Kasumi-1 (cell line): ENCODE results near the gene H2AZ1.
A peak's percentile ranks its signal among the peaks of the same experiment; 100 is the strongest.

ENCODE experiments used
- DNase-seq, 2 experiments: peaks; one replicate each; lab custom pipeline; 2025; lab: John Stamatoyannopoulos, UW

Gene H2AZ1

DNA sequence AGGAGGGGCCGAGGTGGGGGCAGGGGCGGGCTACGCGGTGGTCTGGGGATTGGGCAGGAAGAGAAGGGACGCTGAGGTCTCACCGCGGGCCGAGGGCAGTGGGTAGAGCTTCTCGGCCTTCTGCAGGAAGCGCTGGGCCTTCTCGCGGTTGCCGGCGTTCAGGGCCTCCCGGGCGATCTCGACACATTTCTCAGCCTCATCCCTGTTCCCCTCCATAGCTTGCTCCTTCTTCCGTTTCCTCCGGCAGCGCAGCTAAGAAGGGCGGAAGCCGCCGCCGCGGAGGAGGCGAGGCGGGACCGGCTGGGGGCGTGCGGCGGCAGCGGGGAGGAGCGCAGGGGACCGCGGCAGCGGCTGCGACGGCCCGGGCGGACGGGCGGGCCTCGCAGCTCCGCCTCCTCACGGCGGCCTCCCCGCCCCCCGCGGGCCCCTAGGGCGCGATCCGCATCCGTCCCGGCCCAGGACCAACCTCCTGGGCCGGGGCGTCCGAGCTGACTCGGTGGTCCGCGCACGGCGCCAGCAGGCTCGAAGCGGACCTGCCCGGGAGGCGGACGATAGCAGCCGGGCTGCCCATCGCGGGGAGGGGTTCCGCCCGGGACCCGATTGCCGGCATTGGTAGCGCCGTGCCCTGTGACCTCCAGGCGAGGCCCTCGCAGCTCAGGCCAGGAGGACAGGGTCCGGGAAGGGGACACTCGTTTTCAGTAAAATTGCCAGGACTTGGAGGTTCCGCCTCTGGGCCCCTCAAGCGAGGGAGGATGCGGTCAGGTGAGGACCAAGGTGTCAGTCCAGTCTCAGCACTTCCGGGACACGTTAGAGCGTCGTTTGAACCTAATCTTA, 3.5 kb downstream of the H2AZ1 start, which contains the start of gene DNAJB14:
TSS of gene DNAJB14 (minus strand) at position 263 of the 834 bp plus-strand sequence. CDS start at position 216, 47 bp downstream.
- DNase-seq: peak; percentile 78 to 80

DNA sequence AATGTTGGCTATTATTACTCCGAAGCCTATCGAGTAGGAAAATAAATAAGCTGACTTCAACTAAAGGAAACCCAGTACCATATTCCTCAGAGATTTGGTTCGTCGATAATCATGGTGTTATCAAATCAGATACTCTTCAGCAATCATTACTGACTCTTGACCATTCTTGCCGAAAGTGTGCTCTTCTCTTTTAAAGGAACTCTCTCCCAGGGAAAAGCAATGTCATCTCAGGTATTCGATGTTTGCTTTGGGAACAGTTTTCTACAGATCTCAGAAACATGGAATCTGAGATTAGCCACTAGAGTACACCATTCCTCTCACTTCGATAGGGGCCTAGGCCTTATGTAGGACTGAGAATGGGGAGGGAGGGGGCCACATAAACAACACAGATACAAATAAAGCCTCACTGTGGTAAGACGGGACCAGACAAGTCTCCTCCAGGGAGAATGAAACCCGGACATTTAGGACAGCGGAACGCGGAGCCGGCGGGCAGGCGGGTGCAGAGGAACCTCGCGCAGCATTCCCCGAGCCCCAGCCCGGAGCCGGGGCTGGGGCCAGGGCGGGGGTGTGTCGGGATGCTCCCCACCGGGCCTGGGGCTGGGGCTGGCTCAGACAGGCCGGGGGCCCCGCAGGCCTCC, 4.2 kb downstream of the H2AZ1 start:
- peak; percentile 20 to 65 for DNase-seq

DNA sequence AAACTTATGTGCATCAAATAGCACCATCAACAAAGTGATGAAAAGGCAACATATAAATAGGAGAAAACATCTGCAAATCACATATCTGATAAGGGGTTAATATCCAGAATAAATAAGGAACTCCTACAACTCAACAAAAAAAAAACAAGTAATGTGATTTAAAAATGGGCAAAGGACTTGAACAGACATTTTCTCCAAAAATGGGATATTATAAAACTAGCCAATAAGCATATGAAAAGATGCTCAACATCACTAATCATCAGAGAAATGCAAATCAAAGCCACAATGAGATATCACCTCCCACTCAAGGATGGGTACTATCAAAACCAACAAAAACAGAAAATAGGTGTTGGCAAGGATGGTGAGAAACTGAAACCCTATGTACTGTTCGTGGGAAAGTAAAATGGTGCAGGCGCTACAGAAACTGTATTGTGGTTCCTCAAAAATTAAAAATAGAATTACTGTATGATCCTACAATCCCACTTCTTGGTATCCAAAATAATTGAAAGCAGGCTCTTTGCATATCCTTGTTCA, 6.1 kb downstream of the H2AZ1 start:
- no peak for DNase-seq

DNA sequence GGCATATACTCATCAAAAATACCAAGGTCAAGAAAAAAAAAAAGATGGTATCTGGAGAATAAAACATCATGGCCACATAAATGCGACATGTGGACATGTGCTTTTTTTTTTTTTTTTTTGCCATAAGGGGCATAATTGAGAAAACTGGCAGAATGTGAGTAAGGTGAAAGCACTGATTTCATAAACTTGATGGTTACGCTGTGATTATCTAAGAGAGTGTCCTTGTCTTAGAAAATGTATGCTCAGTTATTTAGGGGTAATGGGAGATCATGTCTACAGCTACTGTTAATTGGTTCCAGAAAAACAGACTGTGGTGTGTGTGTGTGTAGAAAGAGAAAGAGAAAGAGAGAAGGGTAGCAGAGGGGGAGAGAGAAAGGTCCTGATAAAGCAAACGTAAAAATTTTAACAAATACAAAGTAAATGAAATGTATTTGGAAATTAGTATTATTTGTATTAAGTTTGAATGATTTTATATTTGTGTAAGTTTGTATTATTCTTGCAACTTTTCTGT, 11.8 kb downstream of the H2AZ1 start:
- no peak for DNase-seq

DNA sequence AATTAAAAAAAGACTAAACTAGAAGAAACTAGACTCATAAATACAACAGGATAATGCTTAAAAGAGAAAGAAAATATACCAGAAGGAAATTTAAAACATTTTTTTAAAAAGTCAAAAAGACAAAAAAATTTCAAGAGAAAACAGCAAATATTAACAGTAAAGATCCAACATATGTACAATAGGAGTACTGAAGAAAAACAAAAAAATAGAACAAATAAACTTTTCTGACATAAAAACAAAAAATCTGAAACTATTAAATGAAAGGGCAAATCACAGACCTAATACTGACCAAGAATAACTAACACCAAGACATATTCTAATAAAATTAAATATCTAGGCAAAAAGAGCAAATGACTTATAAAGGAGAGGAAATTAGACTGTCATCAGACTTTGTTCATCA, 15.2 kb downstream of the H2AZ1 start:
- DNase-seq: no peak

DNA sequence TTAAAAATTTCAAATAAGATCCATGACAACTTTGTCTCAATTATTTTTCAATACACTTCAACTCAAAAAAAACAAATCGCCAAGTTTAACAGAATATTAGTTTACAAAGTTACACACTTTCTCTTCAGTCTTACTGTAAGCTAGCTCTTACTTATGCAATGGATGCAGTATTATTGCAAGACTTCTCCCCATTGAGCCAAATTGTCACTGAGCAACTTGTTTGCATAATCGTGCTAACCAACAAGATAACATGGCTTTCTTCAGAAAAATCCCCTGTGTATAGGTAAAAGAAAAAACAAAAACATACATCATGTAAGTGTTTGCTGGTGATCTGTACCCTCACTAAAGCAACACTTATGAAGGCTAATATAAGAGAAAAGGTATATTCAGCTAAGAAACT, 22.5 kb downstream of the H2AZ1 start:
- DNase-seq: no peak

DNA sequence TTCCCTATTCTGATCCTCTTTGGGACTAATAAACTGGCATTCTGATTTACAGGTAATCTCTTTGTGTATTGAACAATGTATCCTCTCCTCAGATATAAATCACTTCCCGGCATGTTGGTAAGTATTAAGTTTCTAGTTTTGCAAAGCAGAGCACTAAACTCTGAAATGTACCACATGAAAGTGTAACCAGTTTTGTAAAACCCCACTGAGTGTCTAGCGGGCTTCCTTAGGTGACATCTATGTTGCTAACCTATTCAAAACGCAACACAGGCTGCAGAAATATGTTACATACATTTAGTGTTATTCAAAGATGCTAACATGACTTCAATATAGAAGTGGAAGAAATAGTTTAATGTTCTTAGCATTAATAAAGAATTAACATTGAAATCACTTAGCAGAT, 28.9 kb downstream of the H2AZ1 start:
- DNase-seq: no peak

DNA sequence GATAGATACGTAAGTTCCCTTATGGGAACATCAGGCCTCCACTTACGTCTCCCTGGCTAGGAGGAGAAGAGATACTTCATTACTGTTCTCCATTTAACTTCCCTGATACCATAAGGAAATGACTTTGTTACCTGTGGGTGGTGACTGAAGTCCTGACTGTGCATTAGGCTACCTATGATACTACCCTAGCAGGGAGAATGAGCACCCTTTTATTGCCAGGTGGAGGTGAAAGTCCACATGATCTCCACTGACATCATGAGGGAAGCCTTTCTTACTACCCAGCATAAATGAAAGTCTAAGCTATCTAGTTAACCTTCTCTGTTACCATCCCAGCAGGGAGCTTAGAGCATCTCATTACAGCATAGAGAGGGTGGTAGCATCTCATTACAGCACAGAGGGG, 31.4 kb downstream of the H2AZ1 start:
- no peak for DNase-seq

DNA sequence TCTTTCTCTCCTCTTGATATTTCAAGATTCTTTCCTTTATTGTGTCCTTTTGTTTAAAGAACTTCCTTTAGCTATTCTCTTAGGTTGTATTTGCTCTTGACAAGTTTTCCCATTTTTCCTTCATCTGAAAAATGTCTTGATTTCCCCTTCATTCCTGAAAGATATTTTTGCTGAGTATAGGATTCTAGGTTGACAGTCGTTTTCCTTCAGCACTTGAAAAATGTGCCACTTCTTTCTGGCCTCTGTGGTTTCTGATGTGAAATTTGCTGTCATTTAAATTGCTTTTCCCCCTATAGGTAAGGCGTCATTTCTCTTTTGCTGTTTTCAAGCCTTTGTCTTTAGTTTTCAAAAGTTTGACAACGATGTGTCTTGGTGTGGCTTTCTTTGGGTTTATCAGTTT, 32.5 kb downstream of the H2AZ1 start:
- no peak for DNase-seq

DNA sequence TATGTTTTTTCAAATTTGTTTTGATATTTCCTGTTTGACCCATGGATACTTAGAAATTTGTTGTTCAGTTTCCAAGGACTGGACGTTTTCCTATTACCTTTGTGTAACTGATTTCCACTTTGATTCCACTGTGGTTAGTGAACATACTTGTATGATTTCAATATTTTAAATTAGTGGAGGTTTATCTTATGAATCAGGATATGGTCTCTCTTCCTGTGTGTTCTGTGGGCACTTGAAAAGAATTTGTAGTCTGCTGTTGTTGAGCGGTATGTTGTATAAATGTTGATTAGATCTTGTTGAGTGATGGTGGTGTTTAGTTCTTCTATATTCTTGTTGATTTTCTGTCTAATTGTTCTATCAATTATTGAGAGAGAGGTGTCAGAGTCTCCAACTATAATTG, 34.6 kb downstream of the H2AZ1 start:
- no peak for DNase-seq
